ENCODE results near the gene PARD3B. TPM values are rescaled to one million over a fixed set of nuclear protein-coding genes. Genes with fewer than 3 reads are reported as not detected.
A peak's percentile ranks its signal among the peaks of the same experiment; 100 is the strongest.

The PARD3B gene
- total RNA-seq, 3 donors from 2014 or later, result 0.18 to 0.48 (median 0.27) TPM

DNA sequence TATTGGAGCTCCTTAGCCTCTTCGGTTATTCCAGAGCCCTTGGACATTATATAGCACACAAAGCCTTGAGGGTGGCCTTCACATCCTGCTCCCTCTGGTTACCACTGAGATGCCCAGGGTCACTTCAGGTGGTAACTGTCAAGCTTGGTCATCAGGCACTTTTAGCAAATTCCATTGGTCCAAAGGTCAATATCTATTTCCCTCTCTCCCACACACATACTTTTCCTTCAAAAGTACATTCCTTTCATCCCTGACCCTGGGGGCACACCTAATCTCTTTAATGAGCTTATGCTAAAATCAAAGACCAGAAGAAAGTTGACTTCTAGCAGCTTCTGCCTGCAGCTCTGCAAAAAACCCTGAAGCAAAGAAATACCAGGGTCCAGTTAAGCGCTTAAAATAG, 965.1 kb downstream of the PARD3B start:
- no peaks in the 10 kb centered on the region for H3K27me3 Mint-ChIP-seq (ENCODE audit: low read depth)
- H3K36me3 Mint-ChIP-seq (ENCODE audit: insufficient read depth), result no peaks in the 10 kb centered on the region

GRCh38 chr2:205511221-205511620, 965.9 kb downstream of the PARD3B start:
- H3K36me3 Mint-ChIP-seq (ENCODE audit: insufficient read depth), result no peaks in the 10 kb centered on the region
- H3K27me3 Mint-ChIP-seq (ENCODE audit: low read depth), result no peaks in the 10 kb centered on the region
- no peaks in the 10 kb centered on the region for H3K4me1 Mint-ChIP-seq (ENCODE audit: low read depth)
- DNase-seq (no peak), ATAC-seq (no peak)
- no peaks in the 10 kb centered on the region for H3K9me3 Mint-ChIP-seq
- no peak overlapping the region for H3K4me3 Mint-ChIP-seq

More for the DNA sequence above, 965.1 kb downstream of the PARD3B start:
- ATAC-seq (no peak), DNase-seq (no peak)
- Mint-ChIP-seq H3K9me3 (no peaks in the 10 kb centered on the region), H3K4me1 (ENCODE audit: low read depth) (no peaks in the 10 kb centered on the region), H3K4me3 (no peak overlapping the region)

DNA sequence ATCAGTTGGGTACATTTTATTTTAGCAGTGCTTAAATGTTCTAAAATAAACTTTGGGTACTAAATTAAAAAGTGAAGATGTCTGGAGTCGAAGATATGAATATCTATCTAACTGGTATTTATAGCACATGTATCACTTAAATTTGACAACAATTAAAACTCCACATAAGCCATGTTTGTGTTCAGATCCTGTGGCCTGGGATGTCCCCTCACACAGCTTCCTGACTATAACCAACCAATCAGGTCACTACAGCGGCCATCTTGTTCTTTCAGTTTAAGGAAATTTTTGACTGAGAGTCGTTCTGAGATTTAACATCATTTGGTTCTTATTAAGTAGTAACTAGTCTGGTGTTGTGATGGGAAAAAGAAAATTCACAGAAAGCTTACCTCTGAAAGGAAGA, 966.4 kb downstream of the PARD3B start:
- no peaks in the 10 kb centered on the region for H3K4me1 Mint-ChIP-seq (ENCODE audit: low read depth)
- no peaks in the 10 kb centered on the region for H3K9me3 Mint-ChIP-seq
- no peak for DNase-seq
- no peak overlapping the region for H3K4me3 Mint-ChIP-seq
- H3K36me3 Mint-ChIP-seq (ENCODE audit: insufficient read depth), result no peaks in the 10 kb centered on the region
- H3K27me3 Mint-ChIP-seq (ENCODE audit: low read depth), result no peaks in the 10 kb centered on the region
- no peak for ATAC-seq

- peaks cover 3% of the 10 kb centered on the region for H3K27me3 Mint-ChIP-seq (ENCODE audit: low read depth)
- H3K4me3 Mint-ChIP-seq, result no peak overlapping the region
- no peaks in the 10 kb centered on the region for H3K9me3 Mint-ChIP-seq
- H3K4me1 Mint-ChIP-seq (ENCODE audit: low read depth), result no peaks in the 10 kb centered on the region
- ATAC-seq, result no peak
- no peaks in the 10 kb centered on the region for H3K36me3 Mint-ChIP-seq (ENCODE audit: insufficient read depth)
- no peak for DNase-seq
These were observed 975.0 kb downstream of the PARD3B start for GRCh38 chr2:205520311-205520710.

DNA sequence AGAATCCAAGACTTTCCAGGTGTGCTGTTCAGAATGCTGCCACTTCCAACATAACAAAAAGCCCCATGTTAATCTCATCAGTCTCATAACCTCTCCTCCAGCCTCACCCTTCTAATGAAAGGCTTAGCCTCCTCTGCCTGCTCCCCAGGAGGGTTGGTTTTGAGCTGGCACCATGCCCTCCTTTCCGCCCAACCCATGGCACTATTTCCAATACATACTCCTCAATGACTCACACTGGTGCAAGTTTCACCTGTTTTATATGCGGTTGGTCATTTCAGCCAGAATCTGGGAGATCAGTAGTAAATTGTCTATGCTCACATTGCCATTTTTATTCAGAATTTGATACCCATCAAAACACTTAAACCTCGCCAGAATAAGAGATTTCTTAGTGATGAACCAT, 979.4 kb downstream of the PARD3B start:
- Mint-ChIP-seq H3K4me1 (ENCODE audit: low read depth) (peaks cover 3% of the 10 kb centered on the region), H3K27me3 (ENCODE audit: low read depth) (peaks cover 5% of the 10 kb centered on the region), H3K4me3 (no peak overlapping the region), H3K9me3 (no peaks in the 10 kb centered on the region), H3K36me3 (ENCODE audit: insufficient read depth) (no peaks in the 10 kb centered on the region)
- no peak for ATAC-seq
- DNase-seq, result no peak

- DNase-seq (no peak), ATAC-seq (peak; percentile 78 to 94)
- H3K4me1 Mint-ChIP-seq (ENCODE audit: low read depth), result peaks cover 3% of the 10 kb centered on the region
- H3K27me3 Mint-ChIP-seq (ENCODE audit: low read depth), result peaks cover 7% of the 10 kb centered on the region
- no peaks in the 10 kb centered on the region for H3K36me3 Mint-ChIP-seq (ENCODE audit: insufficient read depth)
- H3K4me3 Mint-ChIP-seq, result no peak overlapping the region
- H3K9me3 Mint-ChIP-seq, result no peaks in the 10 kb centered on the region
These were observed 982.5 kb downstream of the PARD3B start for GRCh38 chr2:205527801-205528200.

DNA sequence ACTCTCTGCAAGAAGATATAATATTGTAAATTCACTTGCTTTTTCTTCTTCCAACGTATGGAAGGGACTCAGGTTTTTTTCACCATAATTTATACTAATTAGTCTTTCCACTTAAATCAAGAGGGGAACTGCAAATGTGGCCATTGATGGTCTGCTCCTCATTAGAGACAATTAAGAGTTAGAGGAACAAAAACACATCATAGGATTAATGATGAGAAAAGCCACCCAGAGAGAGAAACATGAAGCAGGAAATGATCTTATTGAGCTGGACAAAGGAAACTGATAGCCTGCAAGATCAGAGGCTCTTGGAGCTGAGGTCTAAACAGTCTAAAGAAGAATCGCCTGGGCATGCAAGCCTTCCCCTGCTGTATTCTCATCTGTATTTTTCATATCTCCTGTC, 985.8 kb downstream of the PARD3B start:
- DNase-seq (no peak), ATAC-seq (no peak)
- H3K4me3 Mint-ChIP-seq, result no peak overlapping the region
- no peaks in the 10 kb centered on the region for H3K9me3 Mint-ChIP-seq
- H3K36me3 Mint-ChIP-seq (ENCODE audit: insufficient read depth), result no peaks in the 10 kb centered on the region
- peaks cover 6% of the 10 kb centered on the region for H3K27me3 Mint-ChIP-seq (ENCODE audit: low read depth)
- H3K4me1 Mint-ChIP-seq (ENCODE audit: low read depth), result peaks cover 3% of the 10 kb centered on the region

- no peak for DNase-seq
- Mint-ChIP-seq H3K36me3 (ENCODE audit: insufficient read depth) (no peaks in the 10 kb centered on the region), H3K27me3 (ENCODE audit: low read depth) (peaks cover 6% of the 10 kb centered on the region), H3K4me1 (ENCODE audit: low read depth) (peaks cover 3% of the 10 kb centered on the region), H3K4me3 (no peak overlapping the region), H3K9me3 (no peaks in the 10 kb centered on the region)
- ATAC-seq, result no peak
These were observed 986.3 kb downstream of the PARD3B start for GRCh38 chr2:205531489-205532148.

- no peak for ATAC-seq
- Mint-ChIP-seq H3K4me3 (no peak overlapping the region), H3K9me3 (no peaks in the 10 kb centered on the region), H3K4me1 (ENCODE audit: low read depth) (peaks cover 7% of the 10 kb centered on the region), H3K36me3 (ENCODE audit: insufficient read depth) (no peaks in the 10 kb centered on the region), H3K27me3 (ENCODE audit: low read depth) (peaks cover 6% of the 10 kb centered on the region)
- DNase-seq, result no peak
These were observed 989.7 kb downstream of the PARD3B start for GRCh38 chr2:205535001-205535400.

GRCh38 chr2:205539603-205540002, 994.3 kb downstream of the PARD3B start:
- no peaks in the 10 kb centered on the region for H3K36me3 Mint-ChIP-seq (ENCODE audit: insufficient read depth)
- H3K4me3 Mint-ChIP-seq, result no peak overlapping the region
- no peaks in the 10 kb centered on the region for H3K27me3 Mint-ChIP-seq (ENCODE audit: low read depth)
- H3K9me3 Mint-ChIP-seq, result no peaks in the 10 kb centered on the region
- DNase-seq, result no peak
- peaks cover 19% of the 10 kb centered on the region for H3K4me1 Mint-ChIP-seq (ENCODE audit: low read depth)
- no peak for ATAC-seq

GRCh38 chr2:205540036-205540435, 994.8 kb downstream of the PARD3B start:
- Mint-ChIP-seq H3K9me3 (no peaks in the 10 kb centered on the region), H3K4me3 (peak overlapping the region; percentile 20)
- no peak for ATAC-seq

DNA sequence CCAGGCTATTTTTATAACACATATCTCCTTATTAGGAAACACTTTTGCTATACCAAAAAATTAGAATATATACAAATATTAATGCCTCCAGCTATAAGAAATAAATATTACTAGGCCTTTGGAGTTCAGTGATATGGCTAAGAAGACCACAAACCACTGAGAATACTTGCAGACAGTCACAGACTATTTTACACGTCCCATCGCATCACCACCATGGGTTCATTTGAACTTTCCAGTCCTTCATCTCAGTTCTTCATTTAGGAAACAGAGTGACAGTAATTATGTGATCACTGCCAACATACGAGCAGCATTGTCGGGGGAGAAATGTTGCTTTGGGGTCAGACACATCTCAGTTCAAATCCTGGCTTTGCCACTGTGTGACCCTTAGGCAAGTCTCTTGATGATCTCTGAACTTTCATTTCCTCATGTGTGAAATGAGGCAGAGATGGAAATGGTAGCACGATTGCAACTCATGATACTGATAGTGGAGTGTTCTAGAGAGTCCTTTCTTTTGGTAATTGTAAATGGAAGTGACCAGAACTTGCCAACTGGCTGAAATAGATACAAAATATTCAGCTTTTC, 998.1 kb downstream of the PARD3B start:
- H3K4me3 Mint-ChIP-seq, result no peak overlapping the region
- H3K4me1 Mint-ChIP-seq (ENCODE audit: low read depth), result peaks cover 19% of the 10 kb centered on the region
- DNase-seq, result no peak
- no peaks in the 10 kb centered on the region for H3K9me3 Mint-ChIP-seq
- ATAC-seq, result no peak
- no peaks in the 10 kb centered on the region for H3K27me3 Mint-ChIP-seq (ENCODE audit: low read depth)
- no peaks in the 10 kb centered on the region for H3K36me3 Mint-ChIP-seq (ENCODE audit: insufficient read depth)

More at GRCh38 chr2:205540036-205540435, 994.8 kb downstream of the PARD3B start:
- Mint-ChIP-seq H3K27me3 (ENCODE audit: low read depth) (no peaks in the 10 kb centered on the region), H3K36me3 (ENCODE audit: insufficient read depth) (no peaks in the 10 kb centered on the region), H3K4me1 (ENCODE audit: low read depth) (peaks cover 19% of the 10 kb centered on the region)
- DNase-seq, result no peak

- Mint-ChIP-seq H3K36me3 (ENCODE audit: insufficient read depth) (no peaks in the 10 kb centered on the region), H3K4me1 (ENCODE audit: low read depth) (peaks cover 19% of the 10 kb centered on the region), H3K27me3 (ENCODE audit: low read depth) (no peaks in the 10 kb centered on the region), H3K9me3 (no peaks in the 10 kb centered on the region), H3K4me3 (no peak overlapping the region)
- DNase-seq, result no peak
- peak; percentile 75 to 82 for ATAC-seq
These were observed 998.8 kb downstream of the PARD3B start for GRCh38 chr2:205543937-205544702.

DNA sequence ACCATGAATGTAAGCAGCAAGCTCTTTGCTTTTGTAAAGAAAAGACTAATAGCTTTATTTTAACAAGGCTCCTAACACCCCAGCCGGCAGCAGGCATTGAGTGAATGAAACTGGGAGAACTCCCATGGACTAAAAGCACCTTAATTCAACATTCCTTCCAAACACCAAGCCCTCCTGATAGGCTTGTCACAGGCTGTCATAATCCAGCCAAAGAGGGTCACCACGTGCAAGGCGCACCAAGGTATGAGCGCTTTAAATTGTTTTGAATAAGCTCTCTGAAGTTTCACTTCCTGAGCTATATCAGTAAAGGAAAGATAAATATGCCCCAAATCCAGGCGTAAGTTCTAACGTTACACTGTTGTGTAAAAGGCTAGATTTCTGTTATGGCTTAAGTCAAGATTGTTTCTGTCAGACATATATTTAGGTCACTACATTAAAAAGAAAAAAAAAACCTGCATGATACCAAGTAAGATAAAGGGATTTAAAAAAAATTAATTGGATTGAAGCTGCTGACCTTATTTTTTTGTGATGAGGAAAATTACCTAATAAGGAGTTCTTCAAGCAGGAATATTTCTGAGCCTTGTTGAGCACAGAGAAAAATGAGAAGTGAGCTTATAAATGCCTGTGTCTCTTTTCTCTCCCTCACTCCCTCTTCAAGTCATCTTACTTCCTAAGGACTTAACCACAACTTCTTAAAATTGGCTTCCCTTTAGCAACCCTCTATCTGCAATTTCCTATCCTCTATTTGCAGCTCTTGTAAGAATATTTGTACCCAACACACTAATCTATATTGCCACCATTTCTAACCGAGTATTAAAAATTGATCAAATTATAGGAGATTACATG, 1000.9 kb downstream of the PARD3B start:
- H3K36me3 Mint-ChIP-seq (ENCODE audit: insufficient read depth), result no peaks in the 10 kb centered on the region
- peaks cover 4% of the 10 kb centered on the region for H3K4me1 Mint-ChIP-seq (ENCODE audit: low read depth)
- H3K4me3 Mint-ChIP-seq, result no peak overlapping the region
- ATAC-seq, result no peak
- no peaks in the 10 kb centered on the region for H3K9me3 Mint-ChIP-seq
- no peak for DNase-seq
- no peaks in the 10 kb centered on the region for H3K27me3 Mint-ChIP-seq (ENCODE audit: low read depth)

All from activated T-cell treated with anti-CD3 and anti-CD28 coated beads, Interleukin-2, amount 50 U/mL, for 4 hours (primary cell).